ENCODE measurements around the gene OBP2B. TPM values are rescaled to one million over a fixed set of nuclear protein-coding genes. Genes with fewer than 3 reads are reported as not detected.

Gene OBP2B
- total and polyA plus RNA-seq, 10 of the 15 experiments (the other 5 are each of a cell fraction or from before 2014, with no cell fraction given) = not detected

DNA sequence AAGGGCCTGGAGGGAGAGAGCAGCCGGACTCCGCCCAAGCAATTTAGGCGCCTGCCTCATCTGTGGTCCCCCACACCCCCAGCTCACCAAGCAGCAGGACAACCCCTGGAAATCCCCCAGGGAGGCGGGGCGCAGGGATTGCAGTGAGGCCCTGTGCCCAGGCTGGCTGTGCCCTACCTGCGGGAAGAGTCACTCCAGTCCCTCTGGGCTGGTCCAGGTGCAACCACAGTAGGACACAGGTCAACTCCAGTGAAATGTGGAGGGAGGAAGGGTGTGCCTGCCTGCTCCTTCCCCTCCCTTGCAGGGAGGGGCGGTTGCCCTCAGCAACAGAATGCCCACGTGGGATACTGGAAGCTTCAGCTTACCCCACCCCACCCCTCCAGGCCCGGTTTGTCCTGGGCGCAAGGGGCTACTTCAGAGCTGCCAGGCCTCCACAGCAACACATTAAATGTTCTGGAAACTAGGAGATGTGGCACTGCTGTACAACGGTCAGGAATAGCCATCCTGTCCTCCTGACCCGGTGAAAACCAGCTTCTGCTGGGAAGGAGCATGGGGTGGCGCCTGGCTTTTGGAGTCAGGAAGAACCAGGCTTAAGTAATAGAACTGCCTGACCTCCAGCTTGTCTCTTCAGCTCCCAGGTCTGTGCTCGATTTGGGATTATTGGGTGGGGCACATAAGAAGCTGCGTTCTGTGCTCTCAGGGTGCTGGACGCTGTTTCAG, 43.4 kb upstream of the OBP2B start:
- Histone ChIP-seq H4K20me1 (ENCODE audit: control insufficient read depth, insufficient read depth) (no peaks in the 10 kb centered on the region), H3K9me3 (replicated peaks; ENCODE audit: control insufficient read depth, insufficient read depth, low read length) (no peaks in the 10 kb centered on the region), H3K27ac (ENCODE audit: control insufficient read depth, insufficient read depth) (no peak overlapping the region), H3K4me2 (ENCODE audit: control insufficient read depth, insufficient read depth) (no peak overlapping the region), H3K9ac (ENCODE audit: control insufficient read depth, insufficient read depth, low read length) (no peak overlapping the region), H3K79me2 (ENCODE audit: control insufficient read depth, insufficient read depth, low read length) (no peaks in the 10 kb centered on the region), H3K4me3 (no peak overlapping the region), H3K27me3 (replicated peaks in 1 of 2; ENCODE audit: control insufficient read depth in 2 of 2, insufficient read depth in 2 of 2, low read length in 1 of 2) (peaks cover 0 to 2% of the 10 kb centered on the region in 2 experiments; a peak in 3 of 4 replicates), H3K4me1 (ENCODE audit: control insufficient read depth, insufficient read depth, low read length) (no peaks in the 10 kb centered on the region), H2AFZ (ENCODE audit: control insufficient read depth, low read depth, low read length) (no peak overlapping the region), H3K36me3 (ENCODE audit: control insufficient read depth in 2 of 2, insufficient read depth in 2 of 2, low read length in 1 of 2) (no peaks in the 10 kb centered on the region)
- ChIA-PET SMC1A (ENCODE audit: uncharacterized antibody, unreplicated experiment) (no interaction called here), CTCF (interaction anchor here (3.5 kb wide), 1 partner anchor 13 kb away, joined by 9 read pairs; no protein-coding TSS in a partner anchor), RAD21 (ENCODE audit: unreplicated experiment) (no interaction called here), POLR2A (no interaction called here)
- no peak for FAIRE-seq
- WGBS (ENCODE audit: insufficient coverage, insufficient replicate concordance, low lambda C conversion rate, missing lambda C conversion rate) = 12% methylated on average over 16 of the region's 16 CpGs
- in situ Hi-C loops (cut with MboI) (no loop called here), intact Hi-C loops (cut with micrococcal nuclease; ENCODE audit: unreplicated experiment) (no loop called here)
- no peak for TF ChIP-seq HDAC2 (IDR thresholded peaks at IDR 0.05)
- TF ChIP-seq, protein P1, sequence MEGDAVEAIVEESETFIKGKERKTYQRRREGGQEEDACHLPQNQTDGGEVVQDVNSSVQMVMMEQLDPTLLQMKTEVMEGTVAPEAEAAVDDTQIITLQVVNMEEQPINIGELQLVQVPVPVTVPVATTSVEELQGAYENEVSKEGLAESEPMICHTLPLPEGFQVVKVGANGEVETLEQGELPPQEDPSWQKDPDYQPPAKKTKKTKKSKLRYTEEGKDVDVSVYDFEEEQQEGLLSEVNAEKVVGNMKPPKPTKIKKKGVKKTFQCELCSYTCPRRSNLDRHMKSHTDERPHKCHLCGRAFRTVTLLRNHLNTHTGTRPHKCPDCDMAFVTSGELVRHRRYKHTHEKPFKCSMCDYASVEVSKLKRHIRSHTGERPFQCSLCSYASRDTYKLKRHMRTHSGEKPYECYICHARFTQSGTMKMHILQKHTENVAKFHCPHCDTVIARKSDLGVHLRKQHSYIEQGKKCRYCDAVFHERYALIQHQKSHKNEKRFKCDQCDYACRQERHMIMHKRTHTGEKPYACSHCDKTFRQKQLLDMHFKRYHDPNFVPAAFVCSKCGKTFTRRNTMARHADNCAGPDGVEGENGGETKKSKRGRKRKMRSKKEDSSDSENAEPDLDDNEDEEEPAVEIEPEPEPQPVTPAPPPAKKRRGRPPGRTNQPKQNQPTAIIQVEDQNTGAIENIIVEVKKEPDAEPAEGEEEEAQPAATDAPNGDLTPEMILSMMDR (IDR thresholded peaks at IDR 0.05 in 2 of 3, conservative IDR thresholded peaks at IDR 0.05 in 1 of 3; ENCODE audit: control insufficient read depth in 2 of 3, extremely low read depth in 1 of 3, insufficient read depth in 1 of 3, low read depth in 3 of 3, low read length in 3 of 3) = no peak
- TF ChIP-seq SRF (IDR thresholded peaks at IDR 0.05; ENCODE audit: low read depth in 2 of 2, low read length in 2 of 2) = no peak
- no peak for TF ChIP-seq ASH2L (IDR thresholded peaks at IDR 0.05; ENCODE audit: borderline replicate concordance, low read depth)
- TF ChIP-seq, protein P2, sequence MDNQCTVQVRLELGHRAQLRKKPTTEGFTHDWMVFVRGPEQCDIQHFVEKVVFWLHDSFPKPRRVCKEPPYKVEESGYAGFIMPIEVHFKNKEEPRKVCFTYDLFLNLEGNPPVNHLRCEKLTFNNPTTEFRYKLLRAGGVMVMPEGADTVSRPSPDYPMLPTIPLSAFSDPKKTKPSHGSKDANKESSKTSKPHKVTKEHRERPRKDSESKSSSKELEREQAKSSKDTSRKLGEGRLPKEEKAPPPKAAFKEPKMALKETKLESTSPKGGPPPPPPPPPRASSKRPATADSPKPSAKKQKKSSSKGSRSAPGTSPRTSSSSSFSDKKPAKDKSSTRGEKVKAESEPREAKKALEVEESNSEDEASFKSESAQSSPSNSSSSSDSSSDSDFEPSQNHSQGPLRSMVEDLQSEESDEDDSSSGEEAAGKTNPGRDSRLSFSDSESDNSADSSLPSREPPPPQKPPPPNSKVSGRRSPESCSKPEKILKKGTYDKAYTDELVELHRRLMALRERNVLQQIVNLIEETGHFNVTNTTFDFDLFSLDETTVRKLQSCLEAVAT (IDR thresholded peaks at IDR 0.05) = no peak
- no peak for TF ChIP-seq GABPA (IDR thresholded peaks at IDR 0.05; ENCODE audit: low read depth)
- TF ChIP-seq SIN3A (IDR thresholded peaks at IDR 0.05; ENCODE audit: low read depth, low read length) = no peak
- TF ChIP-seq, protein P3, sequence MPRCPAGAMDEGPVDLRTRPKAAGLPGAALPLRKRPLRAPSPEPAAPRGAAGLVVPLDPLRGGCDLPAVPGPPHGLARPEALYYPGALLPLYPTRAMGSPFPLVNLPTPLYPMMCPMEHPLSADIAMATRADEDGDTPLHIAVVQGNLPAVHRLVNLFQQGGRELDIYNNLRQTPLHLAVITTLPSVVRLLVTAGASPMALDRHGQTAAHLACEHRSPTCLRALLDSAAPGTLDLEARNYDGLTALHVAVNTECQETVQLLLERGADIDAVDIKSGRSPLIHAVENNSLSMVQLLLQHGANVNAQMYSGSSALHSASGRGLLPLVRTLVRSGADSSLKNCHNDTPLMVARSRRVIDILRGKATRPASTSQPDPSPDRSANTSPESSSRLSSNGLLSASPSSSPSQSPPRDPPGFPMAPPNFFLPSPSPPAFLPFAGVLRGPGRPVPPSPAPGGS (IDR thresholded peaks at IDR 0.05; ENCODE audit: borderline replicate concordance, insufficient read depth, low read depth, low read length, poor library complexity, severe bottlenecking) = no peak
- ATAC-seq = no peak
- no peak for DNase-seq (ENCODE audit: low read depth, low spot score)
- BruUV-seq (replicated peaks) = no TSS peak

All from GM12878 (cell line).